ENCODE results near the gene ACTR3C.

The ACTR3C gene

GRCh38 chr7:150359622-150360362 is 36.4 kb upstream of the ACTR3C start:
- TF ChIP-seq CTCF (IDR thresholded peaks at IDR 0.05; ENCODE audit: extremely low read depth, insufficient read depth, missing control alignments), result no peak
- no peak for DNase-seq (ENCODE audit: low spot score)
- in situ Hi-C loops (cut with MboI; ENCODE audit: low pct_unique_long_range_greater_than_20kb, low sequenced_read_pairs, unreplicated experiment), result no loop called here

- in situ Hi-C loops (cut with MboI; ENCODE audit: low pct_unique_long_range_greater_than_20kb, low sequenced_read_pairs, unreplicated experiment), result no loop called here
- DNase-seq (ENCODE audit: low spot score), result no peak
- no peak for TF ChIP-seq CTCF (IDR thresholded peaks at IDR 0.05; ENCODE audit: extremely low read depth, insufficient read depth, missing control alignments)
Measured at GRCh38 chr7:150358988-150359621, 35.8 kb upstream of the ACTR3C start.

- DNase-seq (ENCODE audit: low spot score), result no peak
- in situ Hi-C loops (cut with MboI; ENCODE audit: low pct_unique_long_range_greater_than_20kb, low sequenced_read_pairs, unreplicated experiment), result no loop called here
- TF ChIP-seq CTCF (IDR thresholded peaks at IDR 0.05; ENCODE audit: extremely low read depth, insufficient read depth, missing control alignments), result no peak
Measured at GRCh38 chr7:150358433-150358832, 35.1 kb upstream of the ACTR3C start.

GRCh38 chr7:150357771-150358427 is 34.6 kb upstream of the ACTR3C start:
- in situ Hi-C loops (cut with MboI; ENCODE audit: low pct_unique_long_range_greater_than_20kb, low sequenced_read_pairs, unreplicated experiment), result no loop called here
- DNase-seq (ENCODE audit: low spot score), result no peak
- TF ChIP-seq CTCF (IDR thresholded peaks at IDR 0.05; ENCODE audit: extremely low read depth, insufficient read depth, missing control alignments), result no peak

- in situ Hi-C loops (cut with MboI; ENCODE audit: low pct_unique_long_range_greater_than_20kb, low sequenced_read_pairs, unreplicated experiment), result no loop called here
Measured at GRCh38 chr7:150357270-150357669, 33.9 kb upstream of the ACTR3C start.

More at GRCh38 chr7:150357270-150357669, 33.9 kb upstream of the ACTR3C start:
- no peak for DNase-seq (ENCODE audit: low spot score)
- TF ChIP-seq CTCF (IDR thresholded peaks at IDR 0.05; ENCODE audit: extremely low read depth, insufficient read depth, missing control alignments), result no peak

Measured in GM13977 (cell line).